H1 (cell line): ENCODE data around the gene CD47. TPM values are rescaled to one million over a fixed set of nuclear protein-coding genes. Genes with fewer than 3 reads are reported as not detected.

ENCODE experiments used
- CHD2 ChIP-seq: IDR thresholded peaks from 2 replicates; pipeline ENCODE4 v1.6.1; 2012; ENCODE audit warnings: low read length, improper control_type of control experiment
- GTF2F1 ChIP-seq: IDR thresholded peaks from 2 replicates; pipeline ENCODE4 v1.6.1; 2012; ENCODE audit warnings: low read depth, low read length, improper control_type of control experiment, borderline replicate concordance
- polyA plus RNA-seq, 7 experiments: library from polyadenylated mRNA; depleted of rRNA in 3 of 7; stranded (reverse) in 5 of 7; unstranded in 2 of 7; fragments of >200 nt in 5 of 7; fragments of 200-250 nt in 2 of 7; gene quantifications; 1 replicate in 5 of 7; 2 replicates in 1 of 7; 4 replicates in 1 of 7; pipeline versions ENCODE4 v1.2.1 to v1.2.3, GENCODE V29; 2011 to 2013; ENCODE audit warnings: missing spikeins in 2 of 7, mixed read lengths in 2 of 7
- total RNA-seq: library from RNA; stranded (reverse); fragmentation: NEBNext Ultra II Directional; extraction: Animal tissue kit (Norgen Biotek cat#: 25700); gene quantifications from 2 replicates; pipeline ENCODE4 v1.2.1, GENCODE V29; 2021
- TF ChIP-seq, protein P1 (sequence below): fragments of 300-600 bp; sonication (generic); IDR thresholded peaks from 2 replicates; pipeline ENCODE4 v1.7.1; 2012; ENCODE audit warnings: low read length, moderate library complexity, mild to moderate bottlenecking, inconsistent platforms; ENCODE audit not compliant: insufficient replicate concordance

The CD47 gene
- total and polyA plus RNA-seq, 2 of the 8 experiments (the other 6 are each of a cell fraction or from before 2014, with no cell fraction given): 14.4 to 19.3 TPM

DNA sequence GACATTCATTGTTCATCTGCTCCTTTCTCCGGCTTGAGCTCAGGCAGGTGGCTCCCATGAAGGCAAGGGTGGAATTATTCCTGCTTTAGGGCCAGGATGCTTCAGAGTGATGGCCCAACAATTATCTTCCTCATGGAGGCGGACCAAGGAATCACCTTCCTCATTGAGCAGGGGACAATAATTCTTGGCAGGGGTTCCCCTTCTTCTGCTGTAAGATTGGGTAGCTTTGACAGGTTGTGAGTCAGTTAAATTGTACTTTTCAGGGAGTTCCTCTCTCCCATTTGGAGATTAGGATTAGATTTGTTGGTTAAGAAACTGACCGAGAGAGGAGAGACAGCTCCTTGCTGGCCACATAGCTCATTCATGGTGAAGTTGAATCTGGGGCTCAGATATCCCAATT lies 31.4 kb upstream of the CD47 start (continued):
- TF ChIP-seq CHD2 (no peak), GTF2F1 (no peak)
- TF ChIP-seq, protein P1, sequence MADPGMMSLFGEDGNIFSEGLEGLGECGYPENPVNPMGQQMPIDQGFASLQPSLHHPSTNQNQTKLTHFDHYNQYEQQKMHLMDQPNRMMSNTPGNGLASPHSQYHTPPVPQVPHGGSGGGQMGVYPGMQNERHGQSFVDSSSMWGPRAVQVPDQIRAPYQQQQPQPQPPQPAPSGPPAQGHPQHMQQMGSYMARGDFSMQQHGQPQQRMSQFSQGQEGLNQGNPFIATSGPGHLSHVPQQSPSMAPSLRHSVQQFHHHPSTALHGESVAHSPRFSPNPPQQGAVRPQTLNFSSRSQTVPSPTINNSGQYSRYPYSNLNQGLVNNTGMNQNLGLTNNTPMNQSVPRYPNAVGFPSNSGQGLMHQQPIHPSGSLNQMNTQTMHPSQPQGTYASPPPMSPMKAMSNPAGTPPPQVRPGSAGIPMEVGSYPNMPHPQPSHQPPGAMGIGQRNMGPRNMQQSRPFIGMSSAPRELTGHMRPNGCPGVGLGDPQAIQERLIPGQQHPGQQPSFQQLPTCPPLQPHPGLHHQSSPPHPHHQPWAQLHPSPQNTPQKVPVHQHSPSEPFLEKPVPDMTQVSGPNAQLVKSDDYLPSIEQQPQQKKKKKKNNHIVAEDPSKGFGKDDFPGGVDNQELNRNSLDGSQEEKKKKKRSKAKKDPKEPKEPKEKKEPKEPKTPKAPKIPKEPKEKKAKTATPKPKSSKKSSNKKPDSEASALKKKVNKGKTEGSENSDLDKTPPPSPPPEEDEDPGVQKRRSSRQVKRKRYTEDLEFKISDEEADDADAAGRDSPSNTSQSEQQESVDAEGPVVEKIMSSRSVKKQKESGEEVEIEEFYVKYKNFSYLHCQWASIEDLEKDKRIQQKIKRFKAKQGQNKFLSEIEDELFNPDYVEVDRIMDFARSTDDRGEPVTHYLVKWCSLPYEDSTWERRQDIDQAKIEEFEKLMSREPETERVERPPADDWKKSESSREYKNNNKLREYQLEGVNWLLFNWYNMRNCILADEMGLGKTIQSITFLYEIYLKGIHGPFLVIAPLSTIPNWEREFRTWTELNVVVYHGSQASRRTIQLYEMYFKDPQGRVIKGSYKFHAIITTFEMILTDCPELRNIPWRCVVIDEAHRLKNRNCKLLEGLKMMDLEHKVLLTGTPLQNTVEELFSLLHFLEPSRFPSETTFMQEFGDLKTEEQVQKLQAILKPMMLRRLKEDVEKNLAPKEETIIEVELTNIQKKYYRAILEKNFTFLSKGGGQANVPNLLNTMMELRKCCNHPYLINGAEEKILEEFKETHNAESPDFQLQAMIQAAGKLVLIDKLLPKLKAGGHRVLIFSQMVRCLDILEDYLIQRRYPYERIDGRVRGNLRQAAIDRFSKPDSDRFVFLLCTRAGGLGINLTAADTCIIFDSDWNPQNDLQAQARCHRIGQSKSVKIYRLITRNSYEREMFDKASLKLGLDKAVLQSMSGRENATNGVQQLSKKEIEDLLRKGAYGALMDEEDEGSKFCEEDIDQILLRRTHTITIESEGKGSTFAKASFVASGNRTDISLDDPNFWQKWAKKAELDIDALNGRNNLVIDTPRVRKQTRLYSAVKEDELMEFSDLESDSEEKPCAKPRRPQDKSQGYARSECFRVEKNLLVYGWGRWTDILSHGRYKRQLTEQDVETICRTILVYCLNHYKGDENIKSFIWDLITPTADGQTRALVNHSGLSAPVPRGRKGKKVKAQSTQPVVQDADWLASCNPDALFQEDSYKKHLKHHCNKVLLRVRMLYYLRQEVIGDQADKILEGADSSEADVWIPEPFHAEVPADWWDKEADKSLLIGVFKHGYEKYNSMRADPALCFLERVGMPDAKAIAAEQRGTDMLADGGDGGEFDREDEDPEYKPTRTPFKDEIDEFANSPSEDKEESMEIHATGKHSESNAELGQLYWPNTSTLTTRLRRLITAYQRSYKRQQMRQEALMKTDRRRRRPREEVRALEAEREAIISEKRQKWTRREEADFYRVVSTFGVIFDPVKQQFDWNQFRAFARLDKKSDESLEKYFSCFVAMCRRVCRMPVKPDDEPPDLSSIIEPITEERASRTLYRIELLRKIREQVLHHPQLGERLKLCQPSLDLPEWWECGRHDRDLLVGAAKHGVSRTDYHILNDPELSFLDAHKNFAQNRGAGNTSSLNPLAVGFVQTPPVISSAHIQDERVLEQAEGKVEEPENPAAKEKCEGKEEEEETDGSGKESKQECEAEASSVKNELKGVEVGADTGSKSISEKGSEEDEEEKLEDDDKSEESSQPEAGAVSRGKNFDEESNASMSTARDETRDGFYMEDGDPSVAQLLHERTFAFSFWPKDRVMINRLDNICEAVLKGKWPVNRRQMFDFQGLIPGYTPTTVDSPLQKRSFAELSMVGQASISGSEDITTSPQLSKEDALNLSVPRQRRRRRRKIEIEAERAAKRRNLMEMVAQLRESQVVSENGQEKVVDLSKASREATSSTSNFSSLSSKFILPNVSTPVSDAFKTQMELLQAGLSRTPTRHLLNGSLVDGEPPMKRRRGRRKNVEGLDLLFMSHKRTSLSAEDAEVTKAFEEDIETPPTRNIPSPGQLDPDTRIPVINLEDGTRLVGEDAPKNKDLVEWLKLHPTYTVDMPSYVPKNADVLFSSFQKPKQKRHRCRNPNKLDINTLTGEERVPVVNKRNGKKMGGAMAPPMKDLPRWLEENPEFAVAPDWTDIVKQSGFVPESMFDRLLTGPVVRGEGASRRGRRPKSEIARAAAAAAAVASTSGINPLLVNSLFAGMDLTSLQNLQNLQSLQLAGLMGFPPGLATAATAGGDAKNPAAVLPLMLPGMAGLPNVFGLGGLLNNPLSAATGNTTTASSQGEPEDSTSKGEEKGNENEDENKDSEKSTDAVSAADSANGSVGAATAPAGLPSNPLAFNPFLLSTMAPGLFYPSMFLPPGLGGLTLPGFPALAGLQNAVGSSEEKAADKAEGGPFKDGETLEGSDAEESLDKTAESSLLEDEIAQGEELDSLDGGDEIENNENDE: no peak
